GM18951 (cell line): ENCODE results near the gene MFAP4.
A peak's percentile ranks its signal among the peaks of the same experiment; 100 is the strongest.

ENCODE experiments used
- POLR2A ChIP-seq: IDR thresholded peaks from 4 replicates; pipeline ENCODE4 v1.6.1; 2011; ENCODE audit warnings: mild to moderate bottlenecking; ENCODE audit not compliant: insufficient read length, insufficient read depth; ENCODE audit errors: extremely low read depth
- in situ Hi-C: fragments of 300-500 bp; cut with MboI; formaldehyde crosslinking; loops from one replicate; pipeline ENCODE4 v1.12.0; 2022; ENCODE audit warnings: low sequenced_read_pairs, mixed read lengths, inconsistent platforms; ENCODE audit not compliant: unreplicated experiment

MFAP4 gene

GRCh38 chr17:19378416-19379360 lies 8.3 kb downstream of the MFAP4 start, which contains the start of gene MAPK7:
TSS of gene MAPK7 (plus strand) at chr17:19378498. CDS start at chr17:19378901, 403 bp downstream.
- in situ Hi-C loops = no loop called here
- TF ChIP-seq POLR2A = no peak

GRCh38 chr17:19377602-19378415 lies 9.2 kb downstream of the MFAP4 start:
- TF ChIP-seq POLR2A = peak; percentile 86
- in situ Hi-C loops = no loop called here

- no peak for TF ChIP-seq POLR2A
These were observed 10.2 kb downstream of the MFAP4 start for GRCh38 chr17:19376811-19377210.

GRCh38 chr17:19375732-19376131 lies 11.3 kb downstream of the MFAP4 start:
- TF ChIP-seq POLR2A = no peak
- in situ Hi-C loops = no loop called here

More at GRCh38 chr17:19376811-19377210, 10.2 kb downstream of the MFAP4 start:
- in situ Hi-C loops = no loop called here

- in situ Hi-C loops = loop anchor here (25.0 kb wide), 1 partner anchor 388 kb away; no protein-coding TSS in a partner anchor
- TF ChIP-seq POLR2A = no peak
These were observed 12.9 kb downstream of the MFAP4 start for GRCh38 chr17:19374136-19374535.

GRCh38 chr17:19372866-19373504 lies 14.0 kb downstream of the MFAP4 start:
- TF ChIP-seq POLR2A = no peak
- in situ Hi-C loops = loop anchor here (25.0 kb wide), 1 partner anchor 389 kb away; no protein-coding TSS in a partner anchor

- TF ChIP-seq POLR2A = no peak
- in situ Hi-C loops = loop anchor here (25.0 kb wide), 1 partner anchor 390 kb away; no protein-coding TSS in a partner anchor
These were observed 14.6 kb downstream of the MFAP4 start for GRCh38 chr17:19372439-19372838.

GRCh38 chr17:19372011-19372370 lies 15.0 kb downstream of the MFAP4 start:
- no peak for TF ChIP-seq POLR2A
- in situ Hi-C loops = loop anchor here (25.0 kb wide), 1 partner anchor 390 kb away; no protein-coding TSS in a partner anchor

- in situ Hi-C loops = loop anchor here (25.0 kb wide), 1 partner anchor 391 kb away; no protein-coding TSS in a partner anchor
These were observed 15.6 kb downstream of the MFAP4 start for GRCh38 chr17:19371259-19372010.

GRCh38 chr17:19370493-19370960 lies 16.5 kb downstream of the MFAP4 start:
- TF ChIP-seq POLR2A = no peak
- in situ Hi-C loops = loop anchor here (25.0 kb wide), 1 partner anchor 392 kb away; no protein-coding TSS in a partner anchor

More at GRCh38 chr17:19371259-19372010, 15.6 kb downstream of the MFAP4 start:
- no peak for TF ChIP-seq POLR2A

- in situ Hi-C loops = loop anchor here (25.0 kb wide), 1 partner anchor 392 kb away; no protein-coding TSS in a partner anchor
- TF ChIP-seq POLR2A = no peak
These were observed 17.0 kb downstream of the MFAP4 start for GRCh38 chr17:19369846-19370492.
